Stimulated activated CD8-positive, alpha-beta memory T cell treated with anti-CD3 and anti-CD28 coated beads, Interleukin-15, amount 100 ng/mL, for 4 hours (primary cell): ENCODE measurements around the gene CXXC5.

Experiments
- DNase-seq, 2 donors: peaks; one replicate each; pipeline ENCODE4 v3.0.0-alpha.2; 2020; ENCODE audit warnings: low read depth in 2 of 2

CXXC5 gene

DNA sequence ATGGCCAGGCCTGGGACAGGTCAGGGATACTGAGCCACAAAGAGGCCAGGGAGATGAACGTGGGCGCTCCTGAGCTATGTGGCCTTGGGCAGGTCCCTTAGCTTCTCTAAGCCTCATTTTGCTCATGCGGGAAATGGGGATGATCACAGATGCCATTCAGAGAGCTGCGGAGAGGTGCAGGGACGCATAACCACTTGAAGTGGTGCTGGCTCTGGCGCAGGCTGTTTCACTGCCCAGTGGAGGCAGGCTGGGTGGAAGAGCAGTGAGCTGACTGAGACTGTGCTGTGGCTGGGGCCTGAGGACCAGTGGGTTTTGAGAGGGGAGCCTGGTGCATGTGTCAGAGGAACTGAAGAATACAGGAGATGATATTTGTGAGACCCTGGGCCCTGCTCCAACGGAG lies 18.4 kb downstream of the CXXC5 start:
- DNase-seq = no peak

GRCh38 chr5:139667001-139667729 lies 19.0 kb downstream of the CXXC5 start:
- no peak for DNase-seq

- DNase-seq = no peak
Measured at GRCh38 chr5:139667730-139668063, 19.5 kb downstream of the CXXC5 start.

- DNase-seq = no peak
Measured at GRCh38 chr5:139668064-139668880, 20.1 kb downstream of the CXXC5 start.

DNA sequence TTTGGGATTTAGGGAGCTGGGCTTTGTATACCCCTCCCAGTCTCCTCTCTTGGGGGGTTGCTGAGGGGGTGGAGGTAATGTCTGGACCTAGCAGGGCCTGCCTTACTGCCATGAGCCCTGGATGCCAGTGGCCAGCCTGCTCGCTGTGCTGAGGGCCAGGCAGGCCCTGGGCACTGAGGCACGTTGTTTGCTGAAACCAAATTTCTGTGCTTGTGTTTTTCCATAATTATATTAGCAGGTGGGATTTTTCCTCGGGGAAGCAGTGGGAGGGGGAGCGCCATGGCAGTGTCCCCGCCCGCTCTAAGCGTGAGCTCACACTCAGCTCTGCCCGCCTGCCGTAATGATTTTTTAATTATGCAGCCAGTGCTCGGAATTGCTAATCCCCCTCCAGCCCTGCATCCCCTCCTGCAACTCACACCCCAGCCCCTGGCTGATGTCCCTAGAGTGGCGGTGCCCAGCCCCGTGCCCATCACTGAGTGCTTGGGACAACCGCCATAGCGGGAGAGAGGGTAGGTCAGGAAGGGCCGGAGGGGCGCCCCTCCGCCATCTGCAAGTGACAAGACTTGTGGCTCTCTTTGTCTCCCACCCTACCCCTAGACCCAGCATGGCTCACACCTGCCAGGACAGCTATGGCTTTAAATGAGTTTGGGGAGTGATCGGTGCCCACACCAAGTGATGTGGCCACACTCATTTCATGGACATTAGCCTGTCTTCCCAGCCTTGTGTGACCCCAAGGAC lies 20.9 kb downstream of the CXXC5 start:
- no peak for DNase-seq

DNA sequence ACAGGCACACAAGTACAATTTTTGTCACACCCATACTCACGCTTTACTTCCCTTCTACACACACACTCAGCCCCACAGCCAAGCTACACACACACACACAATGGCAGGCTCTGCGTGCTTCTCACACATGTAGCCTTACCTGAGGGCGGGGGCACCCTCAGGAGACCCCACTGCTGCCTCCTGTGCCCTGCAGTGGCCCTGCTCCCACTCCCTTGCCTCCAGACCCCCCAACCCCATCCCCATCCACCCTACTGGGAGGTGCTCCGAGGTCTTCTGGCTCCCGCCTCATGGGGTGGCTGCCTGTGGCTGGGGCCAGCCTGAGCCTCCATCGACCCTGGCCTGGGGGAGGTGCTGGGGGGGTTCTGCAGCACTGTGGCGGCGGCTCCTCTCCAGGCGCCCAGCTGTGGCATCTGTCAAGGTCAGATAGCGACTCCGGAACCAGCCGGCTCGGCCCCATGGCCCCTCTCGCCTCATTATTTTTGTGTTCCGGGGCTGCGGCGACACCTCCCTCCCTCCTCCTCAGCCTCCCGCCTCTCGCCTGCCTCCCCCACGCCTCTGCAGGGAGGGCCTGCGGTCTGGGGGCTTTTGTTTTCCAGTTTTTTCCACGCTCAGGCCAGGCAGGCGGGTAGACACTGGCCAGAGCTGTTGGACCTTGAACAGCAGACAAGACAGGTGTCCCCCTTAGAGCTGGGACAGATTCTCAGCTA lies 21.7 kb downstream of the CXXC5 start:
- no peak for DNase-seq

- DNase-seq = no peak
Measured at GRCh38 chr5:139670369-139671095, 22.4 kb downstream of the CXXC5 start.

DNA sequence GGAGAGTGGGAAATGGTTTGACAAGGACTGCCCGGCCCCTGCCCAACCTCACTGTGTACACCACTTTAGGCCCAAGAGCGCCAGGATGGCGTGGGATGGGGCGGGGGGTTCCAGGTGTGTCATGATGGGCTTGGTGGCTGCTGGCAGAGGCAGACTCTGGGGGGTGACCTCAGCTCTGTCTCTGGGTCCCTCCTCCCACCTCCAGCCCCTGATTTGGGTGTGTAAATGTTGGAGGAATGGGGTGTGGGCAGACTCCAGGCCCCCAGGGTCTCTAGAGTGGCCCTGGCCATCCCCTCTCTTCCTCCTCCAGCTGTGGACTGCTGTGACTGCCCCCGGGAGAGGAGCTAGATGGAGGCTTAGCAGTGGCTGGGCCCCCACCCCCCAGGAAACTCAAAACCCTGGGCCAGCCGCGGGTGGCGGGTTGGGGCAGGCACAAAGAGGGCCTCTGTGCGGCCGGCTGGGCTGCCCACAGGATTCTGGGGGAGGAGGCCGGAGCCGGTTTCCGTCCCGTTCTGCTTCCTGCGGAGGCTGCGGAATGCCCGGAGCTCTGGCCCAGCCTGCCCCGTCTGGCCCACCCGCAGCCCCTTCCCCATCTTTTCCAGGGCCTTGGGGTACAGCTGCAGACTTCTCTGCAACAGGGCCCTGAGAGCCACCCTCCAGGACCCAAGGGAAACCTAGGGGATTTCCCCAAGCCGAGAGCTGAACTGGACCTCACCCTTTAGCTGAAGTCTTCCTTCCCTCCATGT lies 23.1 kb downstream of the CXXC5 start:
- no peak for DNase-seq

DNA sequence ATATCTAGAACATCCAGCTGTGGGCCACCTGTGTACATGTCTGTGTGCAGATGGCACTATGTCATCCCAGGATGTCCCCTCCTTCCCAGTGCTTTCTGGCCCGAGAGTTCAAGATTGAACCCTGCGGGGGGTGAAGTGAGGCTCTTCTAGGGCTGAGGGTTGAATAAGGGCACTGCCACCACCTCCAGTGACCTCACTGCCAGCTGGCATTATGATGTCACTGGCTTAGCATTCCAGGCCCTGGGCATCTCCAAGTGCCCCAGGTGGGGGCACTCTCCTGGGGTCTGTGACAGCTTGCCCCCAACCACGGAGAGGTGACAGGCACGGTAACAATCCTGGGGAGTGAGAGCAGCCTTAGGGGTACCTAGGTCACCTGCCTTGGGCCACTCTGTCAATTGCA lies 27.1 kb downstream of the CXXC5 start:
- DNase-seq = no peak

- DNase-seq = no peak
Measured at GRCh38 chr5:139675825-139676224, 27.7 kb downstream of the CXXC5 start.

- no peak for DNase-seq
Measured at GRCh38 chr5:139676406-139676805, 28.3 kb downstream of the CXXC5 start.

GRCh38 chr5:139676951-139677735 lies 29.0 kb downstream of the CXXC5 start:
- DNase-seq = no peak

DNA sequence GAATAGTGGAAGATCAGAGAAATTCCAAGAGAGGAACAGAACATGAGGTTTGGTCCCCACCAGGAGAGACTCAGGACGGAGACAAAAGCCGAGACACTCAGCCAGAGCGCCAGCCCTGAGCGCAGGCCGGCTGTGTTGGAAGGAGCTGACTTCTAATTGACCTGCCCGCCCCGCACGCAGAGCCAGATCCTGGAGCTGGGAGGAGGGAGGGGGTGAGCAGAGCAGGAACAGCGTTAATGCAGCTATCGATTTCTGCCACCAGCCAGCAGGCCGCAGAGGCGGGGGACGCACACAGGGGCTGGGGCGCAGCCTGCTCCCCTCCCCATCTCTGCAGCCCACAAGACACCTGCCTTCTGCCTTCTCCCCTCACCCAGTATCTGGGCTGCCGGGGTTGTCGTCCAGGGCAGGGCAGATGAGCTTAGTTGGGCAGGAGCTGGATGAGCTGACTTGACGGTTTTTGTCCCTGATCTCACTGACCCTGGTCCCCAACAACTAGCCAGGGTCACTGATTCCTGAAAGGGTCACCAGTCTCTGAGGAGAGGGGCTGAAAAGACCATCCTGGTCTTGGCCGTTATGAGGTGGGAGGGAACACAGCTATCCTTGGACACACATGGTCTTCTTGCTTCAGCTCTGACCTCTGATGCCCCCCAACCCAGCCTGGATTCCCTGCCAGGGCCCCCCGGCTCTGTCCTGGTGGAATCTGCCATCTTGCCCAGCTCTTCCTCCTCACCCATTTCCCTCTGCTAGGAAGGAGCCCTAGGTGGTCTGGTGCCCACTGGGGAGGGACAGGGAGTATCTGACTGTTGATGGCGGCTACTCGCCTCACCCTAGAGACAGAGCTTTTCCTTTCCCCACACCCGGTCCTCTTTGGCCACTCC lies 29.8 kb downstream of the CXXC5 start:
- DNase-seq = no peak

- DNase-seq = no peak
Measured at GRCh38 chr5:139678751-139679750, 30.9 kb downstream of the CXXC5 start.

GRCh38 chr5:139680368-139681111 lies 32.4 kb downstream of the CXXC5 start:
- DNase-seq = no peak

- DNase-seq = no peak
Measured at GRCh38 chr5:139681112-139681458, 32.9 kb downstream of the CXXC5 start.

- DNase-seq = no peak
Measured at GRCh38 chr5:139681466-139681865, 33.3 kb downstream of the CXXC5 start.
